Esophagus squamous epithelium (tissue), 4 donors: ENCODE data around the gene ALMS1.

Experiments
- POLR2A ChIP-seq, 4 donors: fragments of 450-650 bp; IDR thresholded peaks; one replicate each; pipeline ENCODE4 v1.6.1; 2017; ENCODE audit warnings: antibody characterized with exemption in 4 of 4, mild to moderate bottlenecking in 4 of 4, moderate library complexity in 3 of 4
- TF ChIP-seq, protein P1 (sequence below), 6 experiments: fragments of 450-650 bp in 4 of 6; fragments of 200-600 bp in 2 of 6; sonication (generic) in 2 of 6; IDR thresholded peaks; one replicate each; pipeline ENCODE4 v1.5.1; 2016 to 2019; ENCODE audit warnings: antibody characterized with exemption in 6 of 6, mild to moderate bottlenecking in 4 of 6, moderate library complexity in 4 of 6

- TF ChIP-seq, protein P1, sequence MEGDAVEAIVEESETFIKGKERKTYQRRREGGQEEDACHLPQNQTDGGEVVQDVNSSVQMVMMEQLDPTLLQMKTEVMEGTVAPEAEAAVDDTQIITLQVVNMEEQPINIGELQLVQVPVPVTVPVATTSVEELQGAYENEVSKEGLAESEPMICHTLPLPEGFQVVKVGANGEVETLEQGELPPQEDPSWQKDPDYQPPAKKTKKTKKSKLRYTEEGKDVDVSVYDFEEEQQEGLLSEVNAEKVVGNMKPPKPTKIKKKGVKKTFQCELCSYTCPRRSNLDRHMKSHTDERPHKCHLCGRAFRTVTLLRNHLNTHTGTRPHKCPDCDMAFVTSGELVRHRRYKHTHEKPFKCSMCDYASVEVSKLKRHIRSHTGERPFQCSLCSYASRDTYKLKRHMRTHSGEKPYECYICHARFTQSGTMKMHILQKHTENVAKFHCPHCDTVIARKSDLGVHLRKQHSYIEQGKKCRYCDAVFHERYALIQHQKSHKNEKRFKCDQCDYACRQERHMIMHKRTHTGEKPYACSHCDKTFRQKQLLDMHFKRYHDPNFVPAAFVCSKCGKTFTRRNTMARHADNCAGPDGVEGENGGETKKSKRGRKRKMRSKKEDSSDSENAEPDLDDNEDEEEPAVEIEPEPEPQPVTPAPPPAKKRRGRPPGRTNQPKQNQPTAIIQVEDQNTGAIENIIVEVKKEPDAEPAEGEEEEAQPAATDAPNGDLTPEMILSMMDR (IDR thresholded peaks at IDR 0.05), result no peak
- TF ChIP-seq POLR2A (IDR thresholded peaks at IDR 0.05), result no peak
Observed at GRCh38 chr2:73575261-73575660, 189.6 kb downstream of the ALMS1 start.
